Breast epithelium (tissue), 4 donors: ENCODE measurements around the gene TTC7B. TPM values are rescaled to one million over a fixed set of nuclear protein-coding genes. Genes with fewer than 3 reads are reported as not detected.

Experiments used
- DNase-seq, 2 donors: peaks; one replicate each; pipeline ENCODE4 v3.0.0-alpha.2; 2019; ENCODE audit warnings: low spot score in 2 of 2
- H3K27ac ChIP-seq, 2 donors: fragments of 200-600 bp; sonication (generic) in 1 of 2; one replicate each; pipeline ENCODE4 v1.5.1; 2016 to 2019; ENCODE audit warnings: mild to moderate bottlenecking in 1 of 2
- H3K27me3 ChIP-seq, 2 donors: fragments of 200-600 bp; sonication (generic) in 1 of 2; one replicate each; pipeline versions ENCODE4 v1.5.1 to v1.6.0; 2017 to 2019; ENCODE audit warnings: control low read depth in 1 of 2, mild to moderate bottlenecking in 1 of 2
- H3K36me3 ChIP-seq: fragments of 200-600 bp; one replicate; pipeline ENCODE4 v1.5.1; 2019
- H3K4me1 ChIP-seq, 2 donors: fragments of 200-600 bp; sonication (generic); one replicate each; pipeline ENCODE4 v1.5.1; 2016 to 2019; ENCODE audit warnings: control low read depth in 1 of 2
- H3K4me3 ChIP-seq, 3 donors: fragments of 200-600 bp; sonication (generic); 1 replicate in 2 of 3; 2 replicates in 1 of 3; pipeline ENCODE4 v1.5.1; 2016 to 2019; ENCODE audit warnings: mild to moderate bottlenecking in 3 of 3, moderate library complexity in 2 of 3
- H3K9me3 ChIP-seq, 2 donors: fragments of 200-600 bp; sonication (generic) in 1 of 2; one replicate each; pipeline ENCODE4 v1.5.1; 2016 to 2019; ENCODE audit warnings: control low read depth in 1 of 2
- POLR2A ChIP-seq: fragments of 450-650 bp; IDR thresholded peaks from one replicate; pipeline ENCODE4 v1.6.1; 2016; ENCODE audit warnings: antibody characterized with exemption, mild to moderate bottlenecking, moderate library complexity
- POLR2AphosphoS5 ChIP-seq, 3 donors: sonication (generic); formaldehyde crosslinking; IDR thresholded peaks; one replicate each; pipeline ENCODE4 v1.6.1; 2017; ENCODE audit warnings: antibody characterized with exemption in 3 of 3
- intact Hi-C: fragments of 100-400 bp; cut with DNase I; formaldehyde crosslinking; loops from one replicate; pipeline ENCODE4 v1.15.1; 2023; ENCODE audit warnings: low total_unique reads
- total RNA-seq, 3 donors: library from RNA; depleted of rRNA; stranded (reverse); fragments of >200 nt; gene quantifications; one replicate each; pipeline ENCODE4 v1.1.0, GENCODE V29; 2016
- TF ChIP-seq, protein P1 (sequence below), 3 donors: fragments of 450-650 bp; IDR thresholded peaks; one replicate each; pipeline ENCODE4 v1.5.1; 2016 to 2017; ENCODE audit warnings: antibody characterized with exemption in 3 of 3, mild to moderate bottlenecking in 3 of 3, moderate library complexity in 3 of 3

TTC7B gene
- total RNA-seq, 3 donors from 2014 or later = 14.0 to 29.1 (median 22.0) TPM

DNA sequence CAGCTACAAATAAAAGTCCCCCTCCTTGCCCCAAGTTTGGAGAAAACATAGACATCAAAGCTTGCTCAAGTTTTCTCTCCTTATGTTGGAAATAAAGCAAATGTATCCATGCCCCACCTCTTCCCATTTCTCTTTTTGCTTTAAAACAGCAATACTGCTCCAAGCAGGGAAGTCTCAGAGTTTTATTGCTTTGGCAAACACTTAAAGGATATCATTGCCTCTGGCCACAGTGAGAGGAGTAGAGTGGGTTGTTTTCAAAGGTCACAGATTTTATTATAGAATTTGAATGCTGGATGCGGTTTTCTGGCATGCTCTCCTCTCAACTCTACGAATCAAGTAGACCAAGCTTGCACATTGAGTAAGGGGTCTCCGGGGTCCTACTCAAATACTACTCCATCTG is 149.7 kb downstream of the TTC7B start:
- intact Hi-C loops = no loop called here
- TF ChIP-seq POLR2A = no peak
- TF ChIP-seq, protein P1, sequence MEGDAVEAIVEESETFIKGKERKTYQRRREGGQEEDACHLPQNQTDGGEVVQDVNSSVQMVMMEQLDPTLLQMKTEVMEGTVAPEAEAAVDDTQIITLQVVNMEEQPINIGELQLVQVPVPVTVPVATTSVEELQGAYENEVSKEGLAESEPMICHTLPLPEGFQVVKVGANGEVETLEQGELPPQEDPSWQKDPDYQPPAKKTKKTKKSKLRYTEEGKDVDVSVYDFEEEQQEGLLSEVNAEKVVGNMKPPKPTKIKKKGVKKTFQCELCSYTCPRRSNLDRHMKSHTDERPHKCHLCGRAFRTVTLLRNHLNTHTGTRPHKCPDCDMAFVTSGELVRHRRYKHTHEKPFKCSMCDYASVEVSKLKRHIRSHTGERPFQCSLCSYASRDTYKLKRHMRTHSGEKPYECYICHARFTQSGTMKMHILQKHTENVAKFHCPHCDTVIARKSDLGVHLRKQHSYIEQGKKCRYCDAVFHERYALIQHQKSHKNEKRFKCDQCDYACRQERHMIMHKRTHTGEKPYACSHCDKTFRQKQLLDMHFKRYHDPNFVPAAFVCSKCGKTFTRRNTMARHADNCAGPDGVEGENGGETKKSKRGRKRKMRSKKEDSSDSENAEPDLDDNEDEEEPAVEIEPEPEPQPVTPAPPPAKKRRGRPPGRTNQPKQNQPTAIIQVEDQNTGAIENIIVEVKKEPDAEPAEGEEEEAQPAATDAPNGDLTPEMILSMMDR (IDR thresholded peaks at IDR 0.05) = no peak
- no peak for TF ChIP-seq POLR2AphosphoS5 (IDR thresholded peaks at IDR 0.05)

DNA sequence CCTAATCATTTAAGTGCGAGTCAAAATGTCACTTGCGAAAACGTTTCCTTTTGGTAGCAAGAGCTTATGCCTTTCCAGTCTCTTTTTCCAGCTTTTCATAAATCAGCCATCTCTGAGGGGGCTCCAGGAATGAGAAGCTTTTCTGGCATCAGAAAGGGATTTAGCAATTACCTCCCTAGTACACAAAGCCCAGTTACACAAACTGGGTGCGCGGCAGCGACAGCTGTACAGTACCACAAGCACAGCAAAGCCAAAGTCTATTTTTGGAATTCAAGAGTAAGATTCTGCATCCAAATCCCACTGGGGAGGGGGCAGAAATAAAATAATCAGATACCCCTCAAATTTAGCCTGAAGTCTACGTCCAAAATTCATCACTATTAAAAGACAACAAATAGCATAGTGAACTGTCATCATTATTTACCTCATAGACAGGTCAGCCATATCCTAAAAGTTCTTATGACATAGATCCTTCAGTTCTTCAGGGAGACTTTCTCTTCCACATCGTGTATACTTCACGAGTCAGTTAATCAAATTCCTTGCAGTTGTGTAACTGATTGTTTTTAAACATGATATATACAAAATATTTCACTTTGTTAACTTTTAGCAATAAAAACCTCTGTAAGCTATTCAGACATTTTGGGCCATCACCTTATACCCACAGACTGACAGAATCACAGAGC is 150.8 kb downstream of the TTC7B start:
- Histone ChIP-seq H3K9me3 (no peaks in the 10 kb centered on the region), H3K27ac (no peak overlapping the region), H3K27me3 (no peaks in the 10 kb centered on the region), H3K4me1 (no peaks in the 10 kb centered on the region), H3K36me3 (no peaks in the 10 kb centered on the region), H3K4me3 (no peak overlapping the region)
- intact Hi-C loops = no loop called here
- DNase-seq = no peak
- TF ChIP-seq POLR2AphosphoS5 (IDR thresholded peaks at IDR 0.05) = no peak
- TF ChIP-seq, protein P1 (IDR thresholded peaks at IDR 0.05) = no peak
- TF ChIP-seq POLR2A = no peak

More for the DNA sequence above, 149.7 kb downstream of the TTC7B start:
- H3K27ac ChIP-seq = no peak overlapping the region
- H3K9me3 ChIP-seq = no peaks in the 10 kb centered on the region
- no peaks in the 10 kb centered on the region for H3K36me3 ChIP-seq
- DNase-seq = no peak
- H3K4me1 ChIP-seq = no peaks in the 10 kb centered on the region
- no peak overlapping the region for H3K4me3 ChIP-seq
- H3K27me3 ChIP-seq = no peaks in the 10 kb centered on the region

DNA sequence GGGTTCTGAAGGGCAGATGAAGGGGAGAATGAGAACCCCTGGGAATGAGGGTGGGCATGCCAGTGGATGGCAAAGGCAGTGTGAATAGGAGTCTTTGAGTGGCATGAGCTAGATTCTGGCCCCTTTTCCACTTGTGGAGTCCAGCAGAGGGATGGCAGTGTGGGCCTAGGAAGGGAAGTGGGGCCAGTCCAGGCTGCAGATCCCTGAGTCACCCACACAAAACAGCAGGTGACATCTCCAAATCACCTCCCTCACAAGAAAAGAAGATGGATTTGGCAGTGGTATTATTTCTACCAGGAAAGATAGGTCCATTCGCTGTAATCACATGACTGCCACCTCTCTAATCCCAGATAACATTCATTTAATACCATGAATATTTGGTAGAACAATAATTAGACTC is 151.3 kb downstream of the TTC7B start:
- Histone ChIP-seq H3K9me3 (no peaks in the 10 kb centered on the region), H3K4me3 (no peak overlapping the region), H3K4me1 (no peaks in the 10 kb centered on the region), H3K27ac (no peak overlapping the region), H3K36me3 (no peaks in the 10 kb centered on the region), H3K27me3 (no peaks in the 10 kb centered on the region)
- no peak for DNase-seq
- no peak for TF ChIP-seq POLR2AphosphoS5 (IDR thresholded peaks at IDR 0.05)
- no peak for TF ChIP-seq POLR2A
- TF ChIP-seq, protein P1 (IDR thresholded peaks at IDR 0.05) = no peak
- intact Hi-C loops = no loop called here

DNA sequence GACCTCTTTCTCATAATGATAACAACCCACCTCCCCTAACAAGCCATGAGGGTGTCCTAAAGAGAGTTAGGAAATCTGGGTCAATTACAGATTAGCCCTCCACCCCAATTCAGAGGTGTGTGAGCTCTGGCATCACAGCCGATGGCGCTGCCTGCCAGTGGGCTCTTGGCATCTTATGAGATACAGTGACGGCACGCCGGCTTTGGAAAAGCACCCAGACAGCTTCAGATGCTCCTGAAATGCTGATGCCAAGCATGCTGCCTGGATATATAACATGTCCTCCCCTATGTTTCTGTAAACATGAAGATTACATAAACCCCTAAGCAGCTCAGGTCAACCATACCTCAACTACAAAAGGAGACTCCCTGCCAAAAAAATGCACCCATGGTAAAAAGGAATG is 152.6 kb downstream of the TTC7B start:
- DNase-seq = no peak
- intact Hi-C loops = no loop called here
- Histone ChIP-seq H3K36me3 (no peaks in the 10 kb centered on the region), H3K4me1 (no peaks in the 10 kb centered on the region), H3K27ac (no peak overlapping the region), H3K4me3 (no peak overlapping the region), H3K9me3 (no peaks in the 10 kb centered on the region), H3K27me3 (no peaks in the 10 kb centered on the region)
- TF ChIP-seq, protein P1 (IDR thresholded peaks at IDR 0.05) = no peak
- no peak for TF ChIP-seq POLR2A

DNA sequence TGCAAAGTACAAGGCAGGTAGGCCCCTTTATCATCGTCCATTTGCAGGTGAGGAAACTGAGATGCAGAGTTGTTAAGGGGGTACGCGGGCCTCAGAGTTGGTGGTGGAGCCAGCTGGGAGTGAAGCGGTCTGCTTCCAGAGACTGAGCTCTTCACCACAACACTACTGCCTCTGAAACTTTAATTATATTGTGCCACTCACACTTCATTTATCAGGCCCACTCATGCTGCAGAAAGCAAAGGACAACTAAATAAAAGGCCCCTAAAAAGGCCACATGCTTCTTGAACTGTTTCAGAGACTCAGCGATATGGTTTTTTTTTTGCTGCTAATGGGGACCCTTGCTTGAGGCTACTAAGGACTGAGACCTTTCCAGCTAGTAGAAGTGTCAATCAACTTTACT is 153.1 kb downstream of the TTC7B start:
- TF ChIP-seq POLR2AphosphoS5 (IDR thresholded peaks at IDR 0.05) (no peak), POLR2A (no peak)
- TF ChIP-seq, protein P1 (IDR thresholded peaks at IDR 0.05) = no peak
- DNase-seq = no peak
- no peaks in the 10 kb centered on the region for H3K9me3 ChIP-seq
- H3K4me3 ChIP-seq = no peak overlapping the region
- no peak overlapping the region for H3K27ac ChIP-seq
- H3K4me1 ChIP-seq = no peaks in the 10 kb centered on the region
- H3K36me3 ChIP-seq = no peaks in the 10 kb centered on the region
- intact Hi-C loops = no loop called here
- H3K27me3 ChIP-seq = no peaks in the 10 kb centered on the region
